Subcutaneous abdominal adipose tissue (tissue), 5 donors: Measurements from ENCODE around the gene SHQ1.
"Not testable (repeated sequence)": the region's sequence is repeated elsewhere in the genome, so short reads cannot be mapped to it uniquely, and the experiment has no call there.

Source experiments
- H3K27ac ChIP-seq: one replicate; pipeline ENCODE4 v1.7.0; 2013; ENCODE audit warnings: low read depth, mild to moderate bottlenecking, inconsistent platforms, low read length, moderate library complexity
- H3K27me3 ChIP-seq, 5 donors: one replicate each; pipeline ENCODE4 v1.7.0; 2013; ENCODE audit warnings: low read length in 5 of 5, inconsistent platforms in 1 of 5; ENCODE audit not compliant: control insufficient read depth in 5 of 5, insufficient read depth in 4 of 5
- H3K36me3 ChIP-seq, 5 donors: one replicate each; pipeline ENCODE4 v1.7.0; 2013; ENCODE audit warnings: low read length in 5 of 5; ENCODE audit not compliant: control insufficient read depth in 5 of 5, insufficient read depth in 5 of 5
- H3K4me1 ChIP-seq, 5 donors: one replicate each; pipeline ENCODE4 v1.7.0; 2013; ENCODE audit warnings: low read length in 5 of 5, mild to moderate bottlenecking in 3 of 5, moderate library complexity in 1 of 5; ENCODE audit not compliant: control insufficient read depth in 5 of 5, insufficient read depth in 5 of 5
- H3K4me3 ChIP-seq, 5 donors: one replicate each; pipeline ENCODE4 v1.7.0; 2013; ENCODE audit warnings: low read length in 5 of 5, low read depth in 1 of 5
- H3K9ac ChIP-seq, 5 donors: one replicate each; pipeline ENCODE4 v1.7.0; 2013; ENCODE audit warnings: low read length in 5 of 5, mild to moderate bottlenecking in 4 of 5, moderate library complexity in 3 of 5
- H3K9me3 ChIP-seq, 5 donors: one replicate each; pipeline ENCODE4 v1.7.0; 2013; ENCODE audit warnings: low read length in 5 of 5; ENCODE audit not compliant: control insufficient read depth in 5 of 5
- donor health status: healthy.
- donor health status: healthy.
- donor health status: healthy.
- donor health status: healthy.
- donor health status: healthy.

SHQ1 gene

GRCh38 chr3:72803573-72803972 is 44.7 kb downstream of the SHQ1 start:
- no peaks in the 10 kb centered on the region for H3K9me3 ChIP-seq
- H3K27ac ChIP-seq, result no peak overlapping the region
- H3K9ac ChIP-seq, result no peak overlapping the region
- peaks cover 0 to 2% (median 0%) of the 10 kb centered on the region in 5 donors for H3K36me3 ChIP-seq
- peaks cover 0 to 15% (median 0%) of the 10 kb centered on the region in 5 donors for H3K4me1 ChIP-seq
- no peak overlapping the region for H3K4me3 ChIP-seq
- no peaks in the 10 kb centered on the region for H3K27me3 ChIP-seq

- H3K27me3 ChIP-seq, result no peaks in the 10 kb centered on the region
- H3K4me1 ChIP-seq, result peaks cover 0 to 9% (median 0%) of the 10 kb centered on the region in 5 donors
- H3K27ac ChIP-seq, result no peak overlapping the region
- no peaks in the 10 kb centered on the region for H3K9me3 ChIP-seq
- no peak overlapping the region for H3K4me3 ChIP-seq
- peaks cover 0 to 2% (median 0%) of the 10 kb centered on the region in 5 donors for H3K36me3 ChIP-seq
- no peak overlapping the region for H3K9ac ChIP-seq
Observed at GRCh38 chr3:72802001-72802400, 46.2 kb downstream of the SHQ1 start.

GRCh38 chr3:72800869-72801268 is 47.4 kb downstream of the SHQ1 start:
- Histone ChIP-seq H3K4me3 (no peak overlapping the region), H3K4me1 (no peaks in the 10 kb centered on the region), H3K36me3 (peaks cover 0 to 2% (median 0%) of the 10 kb centered on the region in 5 donors), H3K9me3 (no peaks in the 10 kb centered on the region), H3K27me3 (no peaks in the 10 kb centered on the region), H3K9ac (no peak overlapping the region), H3K27ac (no peak overlapping the region)

DNA sequence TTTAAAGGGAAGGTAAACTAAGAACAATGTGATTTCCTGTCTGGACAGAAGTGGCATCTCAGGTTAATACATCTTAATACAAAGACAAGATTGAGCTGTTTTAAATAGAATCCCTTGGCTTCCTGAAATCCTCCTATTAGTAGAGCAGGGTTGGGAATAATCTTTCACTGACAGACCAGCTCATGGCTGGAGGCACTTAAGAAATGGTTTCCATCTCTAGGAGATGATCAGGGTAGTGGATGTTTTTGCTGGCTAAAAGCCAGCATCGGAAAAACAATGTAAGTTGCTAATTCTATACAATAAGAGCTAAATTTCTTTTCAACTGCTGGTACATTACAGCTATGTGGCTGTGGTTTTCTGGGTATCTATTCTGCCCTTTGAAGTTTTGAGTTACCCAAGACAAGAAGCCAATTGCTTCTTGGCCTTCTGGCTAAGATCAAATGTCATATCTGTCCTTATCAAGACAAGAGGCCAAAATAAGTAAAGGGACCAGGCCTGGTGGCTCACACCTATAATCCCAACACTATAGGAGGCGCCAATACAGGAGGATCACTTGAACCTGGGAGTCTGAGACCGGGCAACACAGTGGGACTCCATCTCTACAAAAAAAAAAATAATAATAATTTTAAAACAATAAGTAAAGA is 49.6 kb downstream of the SHQ1 start:
- no peaks in the 10 kb centered on the region for H3K4me1 ChIP-seq
- no peaks in the 10 kb centered on the region for H3K27me3 ChIP-seq
- no peaks in the 10 kb centered on the region for H3K9me3 ChIP-seq
- H3K4me3 ChIP-seq, result no peak overlapping the region
- no peaks in the 10 kb centered on the region for H3K36me3 ChIP-seq
- H3K9ac ChIP-seq, result no peak overlapping the region
- no peak overlapping the region for H3K27ac ChIP-seq

GRCh38 chr3:72797773-72798543 is 50.3 kb downstream of the SHQ1 start:
- H3K9ac ChIP-seq, result no peak overlapping the region
- no peaks in the 10 kb centered on the region for H3K36me3 ChIP-seq
- no peaks in the 10 kb centered on the region for H3K27me3 ChIP-seq
- no peaks in the 10 kb centered on the region for H3K4me1 ChIP-seq
- H3K27ac ChIP-seq, result no peak overlapping the region
- no peak overlapping the region for H3K4me3 ChIP-seq
- H3K9me3 ChIP-seq, result no peaks in the 10 kb centered on the region

DNA sequence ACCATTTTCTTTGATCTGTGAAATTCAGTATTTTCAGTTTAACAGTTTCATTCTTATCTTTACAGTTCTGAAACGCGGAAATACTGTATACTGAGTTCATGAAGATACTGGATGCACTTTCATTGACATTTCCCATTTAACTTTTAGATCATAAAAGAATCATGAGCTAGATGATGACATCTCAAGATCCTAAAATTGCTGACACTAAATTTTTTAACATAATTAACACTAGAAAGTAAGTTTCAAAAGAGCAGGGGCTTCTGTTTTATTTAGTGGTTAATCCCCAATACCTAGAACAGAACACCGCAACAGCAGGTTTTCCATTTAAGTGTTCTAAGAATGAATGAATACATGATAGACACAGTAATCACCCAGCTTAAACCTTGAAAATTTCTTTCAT is 54.2 kb downstream of the SHQ1 start:
- Histone ChIP-seq H3K36me3 (peaks cover 0 to 10% (median 4%) of the 10 kb centered on the region in 5 donors), H3K9ac (no peak overlapping the region), H3K9me3 (no peaks in the 10 kb centered on the region), H3K27ac (no peak overlapping the region), H3K4me1 (peaks cover 0 to 4% (median 0%) of the 10 kb centered on the region in 5 donors), H3K27me3 (no peaks in the 10 kb centered on the region), H3K4me3 (no peak overlapping the region)

DNA sequence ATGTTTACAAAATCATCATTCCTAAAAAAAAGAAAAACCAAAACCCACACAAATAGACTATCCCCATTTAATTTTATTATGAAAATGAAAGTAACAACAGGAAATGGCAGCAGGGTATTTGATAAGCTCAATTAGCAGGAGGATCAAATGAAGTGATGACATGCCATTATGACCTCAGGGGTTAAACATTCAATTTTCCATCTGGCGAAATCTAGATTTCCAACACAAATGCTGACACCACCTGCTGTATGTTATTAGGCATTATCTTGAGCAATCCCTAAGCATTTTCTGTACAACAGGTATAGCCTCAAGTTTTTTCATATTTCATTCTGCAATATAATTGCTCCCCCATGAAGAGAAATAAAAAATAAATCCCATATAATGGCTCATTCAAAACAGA is 57.1 kb downstream of the SHQ1 start:
- H3K36me3 ChIP-seq, result peaks cover 0 to 10% (median 4%) of the 10 kb centered on the region in 5 donors
- no peak overlapping the region for H3K27ac ChIP-seq
- no peaks in the 10 kb centered on the region for H3K9me3 ChIP-seq
- peaks cover 0 to 4% (median 0%) of the 10 kb centered on the region in 5 donors for H3K4me1 ChIP-seq
- no peak overlapping the region for H3K4me3 ChIP-seq
- no peak overlapping the region for H3K9ac ChIP-seq
- H3K27me3 ChIP-seq, result no peaks in the 10 kb centered on the region

GRCh38 chr3:72789786-72790185 is 58.5 kb downstream of the SHQ1 start:
- Histone ChIP-seq H3K27ac (no peak overlapping the region), H3K4me1 (peaks cover 0 to 4% (median 0%) of the 10 kb centered on the region in 5 donors), H3K4me3 (no peak overlapping the region), H3K27me3 (no peaks in the 10 kb centered on the region), H3K9ac (no peak overlapping the region), H3K36me3 (peaks cover 4 to 14% (median 5%) of the 10 kb centered on the region in 5 donors), H3K9me3 (no peaks in the 10 kb centered on the region)

DNA sequence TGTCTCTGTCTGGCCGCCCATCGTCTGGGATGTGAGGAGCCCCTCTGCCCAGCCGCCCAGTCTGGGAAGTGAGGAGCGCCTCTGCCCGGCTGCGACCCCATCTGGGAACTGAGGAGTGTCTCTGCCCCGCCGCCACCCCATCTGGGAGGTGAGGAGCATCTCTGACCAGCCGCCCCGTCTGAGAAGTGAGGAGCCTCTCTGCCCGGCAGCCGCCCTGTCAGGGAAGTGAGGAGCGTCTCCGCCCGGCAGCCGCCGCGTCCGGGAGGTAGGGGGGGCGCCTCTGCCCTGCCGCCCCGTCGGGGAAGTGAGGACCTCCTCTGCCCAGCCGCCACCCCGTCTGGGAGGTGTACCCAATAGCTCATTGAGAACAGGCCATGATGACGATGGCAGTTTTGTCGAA is 60.0 kb downstream of the SHQ1 start:
- peaks cover 5 to 18% (median 9%) of the 10 kb centered on the region in 5 donors for H3K36me3 ChIP-seq
- not testable (repeated sequence) for H3K27me3 ChIP-seq, H3K9ac ChIP-seq, H3K9me3 ChIP-seq, H3K4me1 ChIP-seq, H3K27ac ChIP-seq, H3K4me3 ChIP-seq

- no peak overlapping the region for H3K4me3 ChIP-seq
- H3K36me3 ChIP-seq, result peaks cover 5 to 9% (median 8%) of the 10 kb centered on the region in 5 donors
Observed at GRCh38 chr3:72786668-72787067, 61.6 kb downstream of the SHQ1 start.

More at GRCh38 chr3:72786668-72787067, 61.6 kb downstream of the SHQ1 start:
- Histone ChIP-seq H3K9me3 (no peaks in the 10 kb centered on the region), H3K4me1 (peaks cover 0 to 4% (median 0%) of the 10 kb centered on the region in 5 donors), H3K27me3 (no peaks in the 10 kb centered on the region), H3K9ac (no peak overlapping the region), H3K27ac (no peak overlapping the region)
